ENCODE measurements around the gene SPATA32. TPM values are rescaled to one million over a fixed set of nuclear protein-coding genes. Genes with fewer than 3 reads are reported as not detected.
A peak's percentile ranks its signal among the peaks of the same experiment; 100 is the strongest.

SPATA32 gene
- total and polyA plus RNA-seq, 2 donors from 2014 or later, result not detected

GRCh38 chr17:45290269-45290765 lies 28.4 kb upstream of the SPATA32 start:
- Histone ChIP-seq H3K4me3 (ENCODE audit: low read length in 3 of 3) (no peak overlapping the region), H3K27me3 (ENCODE audit: control insufficient read depth, insufficient read depth, low read length) (no peaks in the 10 kb centered on the region), H3K9ac (ENCODE audit: low read length in 3 of 3) (no peak overlapping the region), H3K4me1 (ENCODE audit: control insufficient read depth in 2 of 3, insufficient read depth in 2 of 3, low read depth in 1 of 3, low read length in 3 of 3) (peaks cover 4 to 71% (median 57%) of the 10 kb centered on the region in 3 donors), H3K36me3 (ENCODE audit: control insufficient read depth in 2 of 3, insufficient read depth in 3 of 3, low read length in 3 of 3) (peaks cover 2 to 22% (median 10%) of the 10 kb centered on the region in 3 donors), H3K9me3 (ENCODE audit: control insufficient read depth in 2 of 3, insufficient read depth in 1 of 3, low read length in 3 of 3) (no peaks in the 10 kb centered on the region), H3K27ac (ENCODE audit: low read depth in 2 of 2, low read length in 2 of 2) (no peak overlapping the region)
- intact Hi-C loops (cut with DNase I), result no loop called here
- DNase-seq (no peak), FAIRE-seq (no peak)
- no peak for TF ChIP-seq CTCF (IDR thresholded peaks at IDR 0.05; ENCODE audit: borderline replicate concordance, extremely low read depth, insufficient read depth)

GRCh38 chr17:45289301-45290268 lies 27.7 kb upstream of the SPATA32 start:
- Histone ChIP-seq H3K9me3 (ENCODE audit: control insufficient read depth in 2 of 3, insufficient read depth in 1 of 3, low read length in 3 of 3) (no peaks in the 10 kb centered on the region), H3K36me3 (ENCODE audit: control insufficient read depth in 2 of 3, insufficient read depth in 3 of 3, low read length in 3 of 3) (peaks cover 2 to 28% (median 11%) of the 10 kb centered on the region in 3 donors), H3K4me1 (ENCODE audit: control insufficient read depth in 2 of 3, insufficient read depth in 2 of 3, low read depth in 1 of 3, low read length in 3 of 3) (peaks cover 4 to 64% (median 54%) of the 10 kb centered on the region in 3 donors), H3K27ac (ENCODE audit: low read depth in 2 of 2, low read length in 2 of 2) (peak overlapping the region; percentile 61 to 67), H3K27me3 (ENCODE audit: control insufficient read depth, insufficient read depth, low read length) (no peaks in the 10 kb centered on the region), H3K4me3 (ENCODE audit: low read length in 3 of 3) (no peak overlapping the region), H3K9ac (ENCODE audit: low read length in 3 of 3) (peak overlapping the region in 1 of 3 donors; percentile 29)
- no peak for TF ChIP-seq CTCF (IDR thresholded peaks at IDR 0.05; ENCODE audit: borderline replicate concordance, extremely low read depth, insufficient read depth)
- no peak for FAIRE-seq
- intact Hi-C loops (cut with DNase I), result no loop called here
- no peak for DNase-seq

DNA sequence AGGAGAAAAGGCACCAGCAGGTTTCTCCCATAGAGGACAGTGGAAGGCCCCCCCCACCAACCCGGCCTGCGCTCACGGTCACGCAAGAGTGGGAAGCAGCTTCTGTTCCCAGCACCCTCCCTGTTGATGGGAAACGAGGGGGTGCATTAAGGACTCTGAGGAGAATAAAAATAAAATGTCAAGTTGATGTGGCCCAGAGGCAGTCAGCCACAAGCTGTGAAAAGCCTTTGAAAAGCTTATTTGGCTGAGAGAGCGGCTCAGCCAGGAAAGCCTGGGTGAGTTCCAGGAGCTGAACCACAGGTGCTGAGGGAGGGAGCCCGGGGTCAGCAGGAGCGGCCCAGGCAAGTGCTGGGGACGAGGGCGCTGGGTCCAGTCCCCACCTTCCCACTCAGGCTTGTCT lies 26.9 kb upstream of the SPATA32 start:
- intact Hi-C loops (cut with DNase I), result no loop called here
- H3K27ac ChIP-seq (ENCODE audit: low read depth in 2 of 2, low read length in 2 of 2), result peak overlapping the region; percentile 61 to 67

More for the DNA sequence above, 26.9 kb upstream of the SPATA32 start:
- H3K4me3 ChIP-seq (ENCODE audit: low read length in 3 of 3), result no peak overlapping the region
- H3K9me3 ChIP-seq (ENCODE audit: control insufficient read depth in 2 of 3, insufficient read depth in 1 of 3, low read length in 3 of 3), result no peaks in the 10 kb centered on the region
- H3K36me3 ChIP-seq (ENCODE audit: control insufficient read depth in 2 of 3, insufficient read depth in 3 of 3, low read length in 3 of 3), result peaks cover 2 to 35% (median 17%) of the 10 kb centered on the region in 3 donors
- DNase-seq, result no peak
- peaks cover 0 to 56% (median 47%) of the 10 kb centered on the region in 3 donors for H3K4me1 ChIP-seq (ENCODE audit: control insufficient read depth in 2 of 3, insufficient read depth in 2 of 3, low read depth in 1 of 3, low read length in 3 of 3)
- no peak for FAIRE-seq
- TF ChIP-seq CTCF (IDR thresholded peaks at IDR 0.05; ENCODE audit: borderline replicate concordance, extremely low read depth, insufficient read depth), result no peak
- peak overlapping the region in 1 of 3 donors; percentile 29 for H3K9ac ChIP-seq (ENCODE audit: low read length in 3 of 3)
- no peaks in the 10 kb centered on the region for H3K27me3 ChIP-seq (ENCODE audit: control insufficient read depth, insufficient read depth, low read length)
